GM23248 (cell line): ENCODE measurements around the gene TAF11L8.
"Not testable (repeated sequence)": the region's sequence is repeated elsewhere in the genome, so short reads cannot be mapped to it uniquely, and the experiment has no call there.

Source experiments
- EZH2 ChIP-seq: fragments of 200-600 bp; sonication (generic); IDR thresholded peaks from 2 replicates; pipeline ENCODE4 v1.6.1; 2018; ENCODE audit warnings: antibody characterized with exemption, mild to moderate bottlenecking; ENCODE audit not compliant: insufficient read depth, poor library complexity, severe bottlenecking
- EZH2phosphoT487 ChIP-seq: fragments of 200-600 bp; sonication (generic); IDR thresholded peaks from 2 replicates; pipeline ENCODE4 v1.6.1; 2018; ENCODE audit warnings: antibody characterized with exemption, moderate library complexity, mild to moderate bottlenecking, low read depth; ENCODE audit not compliant: insufficient read depth

GRCh38 chr5:17610092-17610491 lies 19.3 kb upstream of the TAF11L8 start, which contains the start of gene TAF11L12:
- TF ChIP-seq EZH2, EZH2phosphoT487: not testable (repeated sequence)
